IMR-90 (cell line): ENCODE measurements around the gene ITFG1. TPM values are rescaled to one million over a fixed set of nuclear protein-coding genes. Genes with fewer than 3 reads are reported as not detected.

ENCODE experiments used
- ATAC-seq: fragments of 200-7000 bp; cut with Tn5 transposase; 2 replicates; pipeline ENCODE4 v1.9.1; 2020; ENCODE audit warnings: low read depth, mild to moderate bottlenecking, moderate library complexity
- BruUV-seq: library from RNA; stranded (reverse); fragments of 400-500 nt; replicated peaks from 2 replicates; lab custom pipeline; 2021; lab: Mats Ljungman, UMichigan
- CTCF ChIA-PET: fragments of 300-600 bp; formaldehyde crosslinking; extraction: SDS; loops from one replicate; lab custom pipeline; 2021; ENCODE audit warnings: antibody characterized with exemption; lab: Yijun Ruan, JAX
- POLR2A ChIA-PET: fragments of 300-600 bp; sonication (Branson Sonifier 250); formaldehyde crosslinking; loops from one replicate; lab custom pipeline; 2022; ENCODE audit warnings: antibody characterized with exemption; ENCODE audit not compliant: unreplicated experiment; lab: Charles Lee
- DNase-seq: peaks from one replicate; pipeline ENCODE4 v3.0.0; 2013
- H2AFZ ChIP-seq: replicated peaks from 2 replicates; pipeline ENCODE3; 2013; ENCODE audit warnings: low read length, mild to moderate bottlenecking; ENCODE audit not compliant: poor library complexity
- H2AK5ac ChIP-seq: 2 replicates; pipeline ENCODE4 v1.6.1; 2013; ENCODE audit warnings: low read depth, low read length, inconsistent platforms
- H2AK9ac ChIP-seq: replicated peaks from 2 replicates; pipeline ENCODE3; 2013; ENCODE audit warnings: mild to moderate bottlenecking, low read depth, low read length, moderate library complexity; ENCODE audit not compliant: poor library complexity
- H2BK120ac ChIP-seq: 2 replicates; pipeline ENCODE4 v1.6.1; 2013; ENCODE audit warnings: low read depth, low read length, inconsistent platforms
- H2BK15ac ChIP-seq: 3 replicates; pipeline ENCODE4 v1.6.1; 2013; ENCODE audit warnings: low read depth, low read length, inconsistent platforms
- H2BK20ac ChIP-seq: 2 replicates; pipeline ENCODE4 v1.6.1; 2013; ENCODE audit warnings: low read depth, mild to moderate bottlenecking, inconsistent platforms, low read length, moderate library complexity
- H2BK5ac ChIP-seq: 2 replicates; pipeline ENCODE4 v1.6.1; 2013; ENCODE audit warnings: mild to moderate bottlenecking, low read depth, low read length, inconsistent platforms; ENCODE audit not compliant: poor library complexity, severe bottlenecking
- H3K14ac ChIP-seq: replicated peaks from 2 replicates; pipeline ENCODE4 v1.6.1; 2013; ENCODE audit warnings: low read depth, low read length, inconsistent platforms
- H3K18ac ChIP-seq: 2 replicates; pipeline ENCODE4 v1.6.1; 2013; ENCODE audit warnings: low read depth, low read length, control low read depth
- H3K23ac ChIP-seq: 2 replicates; pipeline ENCODE4 v1.6.1; 2013; ENCODE audit warnings: low read depth, low read length, inconsistent platforms
- H3K27ac ChIP-seq: 2 replicates; pipeline ENCODE4 v1.5.1; 2013; ENCODE audit warnings: mild to moderate bottlenecking, control low read depth, low read length; ENCODE audit not compliant: insufficient read depth
- H3K27me3 ChIP-seq: 2 replicates; pipeline ENCODE4 v1.6.1; 2013; ENCODE audit warnings: low read length; ENCODE audit not compliant: control insufficient read depth, insufficient read depth
- H3K36me3 ChIP-seq: 2 replicates; pipeline ENCODE4 v1.6.1; 2013; ENCODE audit warnings: low read length, mixed read lengths; ENCODE audit not compliant: control insufficient read depth, insufficient read depth
- H3K4ac ChIP-seq: 2 replicates; pipeline ENCODE4 v1.6.1; 2013; ENCODE audit warnings: low read depth, low read length, inconsistent platforms
- H3K4me1 ChIP-seq: 2 replicates; pipeline ENCODE4 v1.6.1; 2013; ENCODE audit warnings: low read length, mixed read lengths; ENCODE audit not compliant: control insufficient read depth, insufficient read depth
- H3K4me2 ChIP-seq: 2 replicates; pipeline ENCODE4 v1.6.1; 2013; ENCODE audit warnings: low read depth, mild to moderate bottlenecking, control low read depth, low read length, moderate library complexity
- H3K4me3 ChIP-seq: 2 replicates; pipeline ENCODE4 v1.5.1; 2013; ENCODE audit warnings: low read depth, mild to moderate bottlenecking, control low read depth, low read length, moderate library complexity; ENCODE audit not compliant: insufficient read depth
- H3K56ac ChIP-seq: 2 replicates; pipeline ENCODE4 v1.6.1; 2013; ENCODE audit warnings: low read length, inconsistent platforms; ENCODE audit not compliant: insufficient read depth; ENCODE audit errors: extremely low read depth
- H3K79me1 ChIP-seq, 2 experiments: 2 replicates each; pipeline ENCODE4 v1.6.1; 2013; ENCODE audit warnings: low read length in 2 of 2, inconsistent platforms in 1 of 2, low read depth in 1 of 2
- H3K9ac ChIP-seq: 2 replicates; pipeline ENCODE4 v1.6.1; 2013; ENCODE audit warnings: low read depth, low read length, control low read depth
- H3K9me1 ChIP-seq: 2 replicates; pipeline ENCODE4 v1.6.1; 2013; ENCODE audit warnings: low read length, inconsistent platforms; ENCODE audit not compliant: insufficient read depth
- H3K9me3 ChIP-seq: 2 replicates; pipeline ENCODE4 v1.6.1; 2013; ENCODE audit warnings: low read length; ENCODE audit not compliant: control insufficient read depth, insufficient read depth
- H4K20me1 ChIP-seq: 2 replicates; pipeline ENCODE4 v1.6.1; 2013; ENCODE audit warnings: low read length, inconsistent platforms; ENCODE audit not compliant: insufficient read depth
- H4K5ac ChIP-seq: 2 replicates; pipeline ENCODE4 v1.6.1; 2013; ENCODE audit warnings: mild to moderate bottlenecking, low read depth, low read length, control low read depth
- H4K8ac ChIP-seq, 2 experiments: 2 replicates each; pipeline ENCODE4 v1.6.1; 2013; ENCODE audit warnings: low read depth in 2 of 2, low read length in 2 of 2, control low read depth in 1 of 2, inconsistent platforms in 1 of 2
- H4K91ac ChIP-seq: 2 replicates; pipeline ENCODE4 v1.6.1; 2013; ENCODE audit warnings: low read depth, low read length, inconsistent platforms; ENCODE audit not compliant: insufficient read depth
- MAFK ChIP-seq: IDR thresholded peaks from 2 replicates; pipeline ENCODE4 v1.6.1; 2012; ENCODE audit warnings: low read depth, low read length, improper control_type of control experiment
- MAZ ChIP-seq: IDR thresholded peaks from 2 replicates; pipeline ENCODE4 v1.6.1; 2012; ENCODE audit warnings: low read depth, mild to moderate bottlenecking, low read length, improper control_type of control experiment, moderate library complexity, borderline replicate concordance
- MXI1 ChIP-seq: IDR thresholded peaks from 2 replicates; pipeline ENCODE4 v1.6.1; 2012; ENCODE audit warnings: low read depth, mild to moderate bottlenecking, low read length, moderate library complexity, borderline replicate concordance
- NFE2L2 ChIP-seq: fragments of 150-350 bp; IDR thresholded peaks from 2 replicates; pipeline ENCODE4 v1.6.1; 2016; ENCODE audit warnings: low read depth, mild to moderate bottlenecking, low read length
- POLR2A ChIP-seq: IDR thresholded peaks from 2 replicates; pipeline ENCODE4 v1.6.1; 2012; ENCODE audit warnings: mild to moderate bottlenecking, low read depth, low read length
- RAD21 ChIP-seq: IDR thresholded peaks from 2 replicates; pipeline ENCODE4 v1.6.1; 2012; ENCODE audit warnings: low read length, improper control_type of control experiment
- RCOR1 ChIP-seq: IDR thresholded peaks from 2 replicates; pipeline ENCODE4 v1.6.1; 2012; ENCODE audit warnings: mild to moderate bottlenecking, low read length, improper control_type of control experiment; ENCODE audit not compliant: insufficient replicate concordance
- RFX5 ChIP-seq: IDR thresholded peaks from 2 replicates; pipeline ENCODE4 v1.8.0; 2012; ENCODE audit warnings: low read depth, mild to moderate bottlenecking, low read length, moderate library complexity
- WGBS, 2 experiments: methylation state at CpG; one replicate each; pipeline versions ENCODE4 v1.1.5 to v1.1.7; 2013; ENCODE audit warnings: missing lambda C conversion rate in 2 of 2; ENCODE audit not compliant: insufficient read length in 1 of 2; ENCODE audit errors: extremely low coverage in 2 of 2; 5-methylcytosine and 5-hydroxymethylcytosine counted together
- dilution Hi-C: fragments of 300-500 bp; cut with HindIII; formaldehyde crosslinking; loops from one replicate; pipeline ENCODE4 v1.14.3; 2018; ENCODE audit warnings: low sequenced_read_pairs; ENCODE audit not compliant: unreplicated experiment
- in situ Hi-C: fragments of 300-500 bp; cut with MboI; formaldehyde crosslinking; loops from 3 replicates; pipeline ENCODE4 v1.14.3; 2019; ENCODE audit warnings: low sequenced_read_pairs, inconsistent platforms, mixed read lengths
- intact Hi-C: fragments of 100-400 bp; cut with micrococcal nuclease; formaldehyde crosslinking; loops from 2 replicates; pipeline ENCODE4 v1.10.0; 2022
- polyA plus RNA-seq, 3 experiments: library from polyadenylated mRNA; depleted of rRNA; stranded (reverse); fragments of >200 nt; gene quantifications; 2 replicates each; pipeline ENCODE4 v1.2.3, GENCODE V29; 2012; ENCODE audit warnings: low replicate concordance in 1 of 3
- total RNA-seq: library from RNA; depleted of rRNA; stranded (reverse); fragments of >200 nt; gene quantifications from 2 replicates; pipeline ENCODE4 v1.2.3, GENCODE V29; 2012
- TF ChIP-seq, protein P1 (sequence below): fragments of 150-350 bp; IDR thresholded peaks from 2 replicates; pipeline ENCODE4 v1.6.1; 2016; ENCODE audit warnings: low read depth, mild to moderate bottlenecking, low read length, moderate library complexity, borderline replicate concordance

Gene ITFG1
- total and polyA plus RNA-seq, 2 of the 4 experiments (the other 2 are of a cell fraction) = 54.3 to 60.4 TPM

DNA sequence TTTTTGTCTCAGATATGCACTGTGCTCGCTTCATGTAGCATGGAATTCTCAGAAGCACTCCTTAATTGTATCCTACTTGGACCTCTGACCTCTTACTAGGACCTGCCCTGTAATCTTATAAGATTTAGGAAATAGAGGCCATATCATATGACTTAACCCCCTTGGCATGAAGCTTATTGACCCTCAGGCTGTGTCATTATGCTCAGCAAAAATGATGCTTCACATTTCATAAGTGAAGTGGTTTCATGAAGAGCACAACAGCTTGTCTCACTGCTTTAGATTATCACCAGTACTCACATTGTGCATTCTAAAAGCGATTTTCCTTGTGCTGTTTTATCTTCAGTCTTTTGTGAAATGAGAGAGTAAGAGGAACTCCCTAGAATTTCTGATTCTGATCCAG is 6.6 kb upstream of the ITFG1 start:
- no TSS peak for BruUV-seq
- Histone ChIP-seq H3K56ac (no peak overlapping the region), H3K36me3 (no peaks in the 10 kb centered on the region), H4K20me1 (no peaks in the 10 kb centered on the region), H3K4ac (no peak overlapping the region), H3K4me1 (no peaks in the 10 kb centered on the region; the same call in 1 of the 2 replicates), H3K18ac (no peak overlapping the region), H4K8ac (no peak overlapping the region), H3K79me1 (peaks cover 17 to 46% of the 10 kb centered on the region in 2 experiments; a peak in 3 of 4 replicates), H4K91ac (no peak overlapping the region), H2AK5ac (no peak overlapping the region), H3K9ac (no peak overlapping the region), H2BK15ac (no peak overlapping the region), H3K23ac (no peak overlapping the region), H3K4me3 (no peak overlapping the region), H2AK9ac (no peak overlapping the region), H3K14ac (no peak overlapping the region; the same call in 1 of the 2 replicates), H3K27me3 (no peaks in the 10 kb centered on the region), H3K4me2 (no peak overlapping the region), H3K9me1 (no peaks in the 10 kb centered on the region; the same call in 1 of the 2 replicates), H2BK20ac (no peak overlapping the region), H2BK120ac (no peak overlapping the region), H3K27ac (no peak overlapping the region), H2BK5ac (no peak overlapping the region), H4K5ac (no peak overlapping the region), H2AFZ (no peak overlapping the region), H3K9me3 (no peaks in the 10 kb centered on the region)
- ATAC-seq = no peak
- ChIA-PET CTCF (interaction anchor here (0.6 to 0.7 kb wide), 2 partner anchors 12 to 17 kb away, joined by 3 to 4 read pairs; no protein-coding TSS in a partner anchor), POLR2A (no interaction called here)
- WGBS, 2 experiments = no CpG with 5 or more reads among the region's 2 CpGs
- in situ Hi-C loops (loop anchor here (25.0 kb wide), 1 partner anchor 695 kb away; the partner anchor contains the start of gene ABCC12), dilution Hi-C loops (no loop called here), intact Hi-C loops (loop anchor here (10.0 kb wide), 2 partner anchors 267 to 417 kb away; no protein-coding TSS in a partner anchor)
- TF ChIP-seq NFE2L2 (no peak), MXI1 (no peak), MAZ (no peak), RAD21 (no peak), RFX5 (no peak), RCOR1 (no peak), POLR2A (no peak), MAFK (no peak)
- TF ChIP-seq, protein P1, sequence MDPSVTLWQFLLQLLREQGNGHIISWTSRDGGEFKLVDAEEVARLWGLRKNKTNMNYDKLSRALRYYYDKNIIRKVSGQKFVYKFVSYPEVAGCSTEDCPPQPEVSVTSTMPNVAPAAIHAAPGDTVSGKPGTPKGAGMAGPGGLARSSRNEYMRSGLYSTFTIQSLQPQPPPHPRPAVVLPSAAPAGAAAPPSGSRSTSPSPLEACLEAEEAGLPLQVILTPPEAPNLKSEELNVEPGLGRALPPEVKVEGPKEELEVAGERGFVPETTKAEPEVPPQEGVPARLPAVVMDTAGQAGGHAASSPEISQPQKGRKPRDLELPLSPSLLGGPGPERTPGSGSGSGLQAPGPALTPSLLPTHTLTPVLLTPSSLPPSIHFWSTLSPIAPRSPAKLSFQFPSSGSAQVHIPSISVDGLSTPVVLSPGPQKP = no peak
- DNase-seq = no peak
